K562 (cell line): Measurements from ENCODE around the gene WTAP. TPM values are rescaled to one million over a fixed set of nuclear protein-coding genes. Genes with fewer than 3 reads are reported as not detected.
A peak's percentile ranks its signal among the peaks of the same experiment; 100 is the strongest.
"Not testable (repeated sequence)": the region's sequence is repeated elsewhere in the genome, so short reads cannot be mapped to it uniquely, and the experiment has no call there.

Experiments
- ATAC-seq: fragments of 200-7000 bp; cut with Tn5 transposase; 3 replicates; pipeline ENCODE4 v1.9.1; 2020; ENCODE audit warnings: moderate library complexity
- BruUV-seq: library from RNA; stranded (reverse); fragments of 400-500 nt; replicated peaks from 2 replicates; lab custom pipeline; 2021; lab: Mats Ljungman, UMichigan
- CTCF ChIA-PET: fragments of 300-600 bp; formaldehyde crosslinking; extraction: SDS; loops from one replicate; lab custom pipeline; 2021; ENCODE audit warnings: low intra/inter-chr PET ratio; lab: Yijun Ruan, JAX
- POLR2A ChIA-PET: fragments of 300-600, 350-650 bp; sonication (Branson Sonifier 250); formaldehyde crosslinking; extraction: SDS; loops from one replicate; lab custom pipeline; 2021; ENCODE audit warnings: antibody characterized with exemption, inconsistent platforms; lab: Yijun Ruan, JAX
- DNase-seq, 4 experiments: peaks; one replicate each; pipeline versions ENCODE4 v3.0.0 to v3.0.0-alpha.2; 2011 to 2018; ENCODE audit warnings: low spot score in 3 of 4, mixed read lengths in 3 of 4; ENCODE audit errors: extremely low read depth in 1 of 4
- FAIRE-seq: peaks from 2 replicates; lab custom pipeline; 2011; peaks lifted over from hg19 to GRCh38; lab: Jason Lieb, UNC
- H2AFZ ChIP-seq: 2 replicates; pipeline ENCODE4 v1.6.0; 2011; ENCODE audit warnings: low read depth, low read length, control low read depth, inconsistent platforms
- H3K27ac ChIP-seq: fragments of 200-600 bp; 3 replicates; pipeline ENCODE4 v1.8.0; 2011; ENCODE audit warnings: low read depth, mild to moderate bottlenecking, control low read depth, inconsistent platforms, low read length, moderate library complexity, mixed read lengths; ENCODE audit errors: extremely low read depth
- H3K27me3 ChIP-seq, 2 experiments: fragments of 300-600 bp in 1 of 2; 2 replicates in 1 of 2; 3 replicates in 1 of 2; pipeline versions ENCODE4 v1.6.0 to v1.8.0; 2011; ENCODE audit warnings: inconsistent platforms in 2 of 2, low read length in 2 of 2, mild to moderate bottlenecking in 1 of 2, mixed read lengths in 1 of 2, moderate library complexity in 1 of 2; ENCODE audit not compliant: control insufficient read depth in 2 of 2, insufficient read depth in 2 of 2
- H3K36me3 ChIP-seq: fragments of 300-600 bp; 3 replicates; pipeline ENCODE4 v1.8.0; 2011; ENCODE audit warnings: mild to moderate bottlenecking, low read length, inconsistent platforms; ENCODE audit not compliant: control insufficient read depth, insufficient read depth
- H3K4me1 ChIP-seq, 2 experiments: fragments of 200-600 bp in 1 of 2; replicated peaks in 1 of 2; 2 replicates in 1 of 2; 3 replicates in 1 of 2; pipeline versions ENCODE4 v1.5.1 to v1.8.0; 2011; ENCODE audit warnings: inconsistent platforms in 2 of 2, low read length in 2 of 2, mild to moderate bottlenecking in 1 of 2, mixed read lengths in 1 of 2, moderate library complexity in 1 of 2; ENCODE audit not compliant: control insufficient read depth in 2 of 2, insufficient read depth in 2 of 2
- H3K4me2 ChIP-seq: 2 replicates; pipeline ENCODE4 v1.6.1; 2011; ENCODE audit warnings: low read length, control low read depth, inconsistent platforms, mixed read lengths; ENCODE audit not compliant: insufficient read depth
- H3K4me3 ChIP-seq: fragments of 200-600 bp; sonication (generic), shearing (Covaris generic); 2 replicates; pipeline ENCODE4 v1.5.1; 2016; ENCODE audit warnings: control low read depth, inconsistent platforms
- H3K79me2 ChIP-seq: fragments of 200-600 bp; 3 replicates; pipeline ENCODE4 v1.8.0; 2011; ENCODE audit warnings: low read length, inconsistent platforms; ENCODE audit not compliant: control insufficient read depth, insufficient read depth
- H3K9ac ChIP-seq, 2 experiments: 2 replicates each; pipeline versions ENCODE4 v1.6.0 to v1.6.1; 2011; ENCODE audit warnings: low read depth in 2 of 2, low read length in 2 of 2, control low read depth in 1 of 2, inconsistent platforms in 1 of 2, mild to moderate bottlenecking in 1 of 2, mixed read lengths in 1 of 2; ENCODE audit not compliant: insufficient read depth in 1 of 2
- H3K9me1 ChIP-seq: one replicate; pipeline ENCODE4 v1.6.0; 2011; ENCODE audit warnings: inconsistent platforms, mild to moderate bottlenecking, low read length, moderate library complexity; ENCODE audit not compliant: control insufficient read depth, insufficient read depth
- H3K9me3 ChIP-seq: replicated peaks from 2 replicates; pipeline ENCODE4 v1.5.1; 2011; ENCODE audit warnings: low read depth, low read length, inconsistent platforms; ENCODE audit not compliant: control insufficient read depth, insufficient read depth
- H4K20me1 ChIP-seq: replicated peaks from 2 replicates; pipeline ENCODE4 v1.6.1; 2011; ENCODE audit warnings: low read length, inconsistent platforms, mixed read lengths; ENCODE audit not compliant: control insufficient read depth, insufficient read depth
- BRF1 ChIP-seq: IDR thresholded peaks from 3 replicates; pipeline ENCODE4 v1.6.1; 2011; ENCODE audit warnings: borderline replicate concordance, mild to moderate bottlenecking; ENCODE audit not compliant: insufficient read length; ENCODE audit errors: extremely low read depth
- CBX5 ChIP-seq: IDR thresholded peaks from 2 replicates; pipeline ENCODE4 v1.6.1; 2014; ENCODE audit warnings: low read depth, borderline replicate concordance
- E4F1 ChIP-seq: fragments of 250-450 bp; sonication (Bioruptor Pico); IDR thresholded peaks from 2 replicates; pipeline ENCODE4 v1.5.0; 2021; ENCODE audit warnings: mild to moderate bottlenecking, borderline replicate concordance
- FOXA3 ChIP-seq, 2 experiments: fragments of 450-650 bp in 1 of 2; sonication (generic) in 1 of 2; formaldehyde crosslinking; IDR thresholded peaks in 1 of 2; conservative IDR thresholded peaks in 1 of 2; 2 replicates each; pipeline versions ENCODE4 v1.4.0 to v1.8.0; 2020 to 2022; ENCODE audit warnings: mild to moderate bottlenecking in 2 of 2, missing genetic modification reagents in 1 of 2
- HNRNPH1 ChIP-seq: fragments of 200-400 bp; formaldehyde crosslinking; optimal IDR thresholded peaks from 2 replicates; pipeline ENCODE3; 2017; ENCODE audit warnings: low read depth, mild to moderate bottlenecking, low read length, moderate library complexity
- HNRNPLL ChIP-seq: fragments of 200-400 bp; formaldehyde crosslinking; IDR thresholded peaks from 2 replicates; pipeline ENCODE4 v1.6.1; 2017; ENCODE audit warnings: low read length, low read depth, mild to moderate bottlenecking; ENCODE audit not compliant: poor library complexity, severe bottlenecking
- RFX7 ChIP-seq: fragments of 250-450 bp; sonication (Bioruptor Pico); IDR thresholded peaks from 2 replicates; pipeline ENCODE4 v1.5.1; 2021; ENCODE audit warnings: mild to moderate bottlenecking
- STAG1 ChIP-seq: sonication (generic); formaldehyde crosslinking; IDR thresholded peaks from 2 replicates; pipeline ENCODE4 v1.5.0; 2020; ENCODE audit warnings: missing genetic modification reagents, borderline replicate concordance
- ZNF217 ChIP-seq: sonication (generic); formaldehyde crosslinking; IDR thresholded peaks from 2 replicates; pipeline ENCODE4 v1.8.0; 2022; ENCODE audit warnings: mild to moderate bottlenecking, missing genetic modification reagents
- ZNF449 ChIP-seq: fragments of 250-450 bp; sonication (Bioruptor Pico); IDR thresholded peaks from 2 replicates; pipeline ENCODE4 v1.8.0; 2022; ENCODE audit warnings: moderate library complexity, mild to moderate bottlenecking, inconsistent platforms
- WGBS: fragments of 100-300 bp; shearing (Covaris generic); methylation state at CpG from one replicate; pipeline ENCODE4 v1.1.6; 2016; ENCODE audit warnings: low coverage, mixed read lengths; ENCODE audit not compliant: insufficient coverage; ENCODE audit errors: missing lambda C conversion rate; 5-methylcytosine and 5-hydroxymethylcytosine counted together
- in situ Hi-C: fragments of 300-500 bp; cut with MboI; formaldehyde crosslinking; loops from 4 replicates; pipeline ENCODE4 v1.15.0; 2018; ENCODE audit warnings: inconsistent platforms, mixed read lengths
- intact Hi-C: fragments of 100-400 bp; cut with micrococcal nuclease; formaldehyde crosslinking; loops from 2 replicates; pipeline ENCODE4 v1.14.2; 2022
- polyA plus RNA-seq, 8 experiments: library from polyadenylated mRNA; depleted of rRNA in 4 of 8; stranded (reverse) in 5 of 8; unstranded in 3 of 8; fragments of >200 nt; fragmentation: Nextera tagmentation in 2 of 8; fragmentation: Illumina TruSeq in 1 of 8; extraction: Ambion mirVana in 2 of 8; extraction: Trizol in 1 of 8; gene quantifications; 2 replicates each; pipeline versions ENCODE4 v1.2.1 to v1.2.3, GENCODE V29; 2011 to 2014; ENCODE audit warnings: inconsistent platforms in 1 of 8, missing spikeins in 1 of 8
- total RNA-seq, 7 experiments: library from RNA; depleted of rRNA in 6 of 7; stranded (reverse); fragments of >200 nt in 6 of 7; fragmentation: Illumina TruSeq in 2 of 7; extraction: Trizol in 2 of 7; gene quantifications; 2 replicates each; pipeline versions ENCODE4 v1.2.1 to v1.2.3, GENCODE V29; 2011 to 2021; ENCODE audit warnings: low replicate concordance in 1 of 7

WTAP gene
- total and polyA plus RNA-seq, 9 of the 15 experiments (the other 6 are each of a cell fraction or from before 2014, with no cell fraction given), result 52.4 to 156 (median 110) TPM

GRCh38 chr6:159689001-159689400, 38.3 kb upstream of the WTAP start:
- H3K9me1 ChIP-seq, result no peaks in the 10 kb centered on the region
- intact Hi-C loops (no loop called here), in situ Hi-C loops (no loop called here)
- no peak overlapping the region for H3K4me3 ChIP-seq
- no peaks in the 10 kb centered on the region for H3K27me3 ChIP-seq
- DNase-seq (no peak), ATAC-seq (no peak), FAIRE-seq (no peak)
- ChIA-PET CTCF (no interaction called here), POLR2A (interaction anchor here (0.8 to 2.6 kb wide), 6 partner anchors 9 to 272 kb away, joined by 3 to 12 read pairs (median 4); no protein-coding TSS in a partner anchor)
- BruUV-seq, result no TSS peak
- peaks cover 17% of the 10 kb centered on the region in 2 experiments; a peak in 4 of 5 replicates for H3K4me1 ChIP-seq
- H2AFZ ChIP-seq, result no peak overlapping the region
- WGBS, result 86% methylated on average over 6 of the region's 6 CpGs
- TF ChIP-seq CBX5 (no peak), E4F1 (CRISPR knock-in tag) (no peak), HNRNPLL (no peak), RFX7 (CRISPR knock-in tag) (no peak), ZNF449 (CRISPR knock-in tag) (no peak), BRF1 (no peak), FOXA3 (CRISPR knock-in tag; conservative IDR thresholded peaks at IDR 0.05 in 1 of 2, IDR thresholded peaks at IDR 0.05 in 1 of 2) (no peak), ZNF217 (no peak), HNRNPH1 (no peak), STAG1 (CRISPR knock-in tag) (no peak)
- peaks cover 79% of the 10 kb centered on the region for H3K36me3 ChIP-seq
- H4K20me1 ChIP-seq, result peaks cover 9% of the 10 kb centered on the region
- H3K4me2 ChIP-seq, result no peak overlapping the region
- no peaks in the 10 kb centered on the region for H3K9me3 ChIP-seq
- H3K9ac ChIP-seq, result peak overlapping the region in 1 of 2 experiments; percentile 68; a peak in 2 of 4 replicates
- H3K79me2 ChIP-seq, result peaks cover 67% of the 10 kb centered on the region
- no peak overlapping the region for H3K27ac ChIP-seq

GRCh38 chr6:159690135-159690534, 37.2 kb upstream of the WTAP start:
- H3K9me1 ChIP-seq, H3K27ac ChIP-seq, BruUV-seq, H3K9ac ChIP-seq, H3K27me3 ChIP-seq, in situ Hi-C loops, H4K20me1 ChIP-seq, ATAC-seq, FAIRE-seq, H2AFZ ChIP-seq, H3K4me2 ChIP-seq, H3K4me3 ChIP-seq, DNase-seq, H3K9me3 ChIP-seq: not testable (repeated sequence)
- Histone ChIP-seq H3K79me2 (peaks cover 67% of the 10 kb centered on the region), H3K4me1 (peaks cover 19 to 24% of the 10 kb centered on the region in 2 experiments; a peak in 4 of 5 replicates), H3K36me3 (peaks cover 69% of the 10 kb centered on the region)
- intact Hi-C loops, result loop anchor here (5.0 kb wide), 1 partner anchor 412 kb away; no protein-coding TSS in a partner anchor
- CTCF ChIA-PET, result interaction anchor here (0.5 to 1.1 kb wide), 2 partner anchors 766 to 1596 kb away, joined by 3 read pairs; no protein-coding TSS in a partner anchor
- 94% methylated on average over 13 of the region's 13 CpGs for WGBS
- POLR2A ChIA-PET, result interaction anchor here (0.6 to 3.1 kb wide), 5 partner anchors 8 to 163 kb away, joined by 3 to 12 read pairs (median 4); partner anchors contain the start of gene TCP1
